ENCODE data around the gene CTBP2.

The CTBP2 gene

DNA sequence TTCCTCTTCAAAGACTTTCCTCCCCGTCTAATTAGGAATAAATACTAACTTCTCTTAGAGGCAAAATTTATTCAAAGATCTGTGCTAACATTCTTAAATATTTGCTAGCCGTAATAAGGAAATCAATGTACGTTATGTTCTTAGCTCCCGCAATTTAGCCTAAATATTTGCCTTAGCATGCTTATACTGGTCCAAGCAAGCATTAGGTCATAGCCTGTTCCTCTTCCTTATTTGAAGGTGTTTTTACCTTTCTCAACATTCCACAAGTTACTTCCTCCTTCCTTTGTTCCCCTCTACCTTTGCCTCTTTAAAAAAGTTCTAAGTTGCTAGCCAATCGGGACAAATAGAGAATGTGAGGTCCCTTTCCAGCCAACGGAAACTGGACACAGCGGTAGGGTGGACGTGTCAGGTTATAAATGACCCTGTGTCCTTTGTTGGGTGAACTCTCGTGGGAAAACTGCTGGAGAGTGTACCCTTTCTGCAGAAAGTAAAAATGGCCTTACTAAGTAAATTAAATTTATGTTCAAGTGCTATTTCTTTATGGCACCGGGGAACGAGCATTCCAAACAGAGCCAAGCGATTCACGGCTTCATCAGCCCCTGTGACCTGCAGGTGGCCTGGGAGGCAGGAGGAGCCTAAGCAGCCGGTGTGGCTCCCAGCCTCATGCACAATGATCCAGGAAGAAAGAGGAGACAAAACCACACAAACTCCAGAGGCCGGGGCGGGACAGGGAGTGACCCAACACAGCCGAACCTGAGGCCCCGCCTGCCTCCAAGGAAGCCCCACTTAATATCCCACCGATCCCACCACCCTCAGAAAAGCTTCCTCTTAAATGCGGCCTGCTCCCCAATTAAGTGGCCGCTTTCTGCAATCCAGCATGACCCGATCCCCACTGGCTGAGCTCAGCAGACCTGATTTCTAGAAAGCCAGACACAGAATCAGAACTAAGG is 151.4 kb downstream of the CTBP2 start:
- DNase-seq (ENCODE audit: low spot score), result no peak

DNA sequence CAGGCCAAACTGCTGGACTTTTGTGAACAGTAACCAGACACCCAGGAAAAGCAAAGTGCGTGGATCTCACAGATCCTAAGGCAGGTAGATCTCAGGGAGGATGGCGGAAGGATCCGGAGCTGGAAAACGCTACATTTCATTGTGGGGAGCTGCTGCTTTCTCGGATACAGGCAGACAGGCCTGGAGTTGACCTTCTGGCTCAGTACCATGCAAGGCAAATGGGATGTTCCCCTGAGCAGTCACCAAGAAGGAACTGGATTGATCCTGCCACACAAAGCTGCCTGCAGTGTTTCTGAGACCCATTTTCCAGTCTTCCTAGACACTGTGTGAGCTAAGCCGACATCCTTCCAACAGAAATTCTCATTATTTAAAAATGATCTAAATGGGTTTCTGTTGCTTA is 152.9 kb downstream of the CTBP2 start:
- no peak for DNase-seq (ENCODE audit: low spot score)

DNA sequence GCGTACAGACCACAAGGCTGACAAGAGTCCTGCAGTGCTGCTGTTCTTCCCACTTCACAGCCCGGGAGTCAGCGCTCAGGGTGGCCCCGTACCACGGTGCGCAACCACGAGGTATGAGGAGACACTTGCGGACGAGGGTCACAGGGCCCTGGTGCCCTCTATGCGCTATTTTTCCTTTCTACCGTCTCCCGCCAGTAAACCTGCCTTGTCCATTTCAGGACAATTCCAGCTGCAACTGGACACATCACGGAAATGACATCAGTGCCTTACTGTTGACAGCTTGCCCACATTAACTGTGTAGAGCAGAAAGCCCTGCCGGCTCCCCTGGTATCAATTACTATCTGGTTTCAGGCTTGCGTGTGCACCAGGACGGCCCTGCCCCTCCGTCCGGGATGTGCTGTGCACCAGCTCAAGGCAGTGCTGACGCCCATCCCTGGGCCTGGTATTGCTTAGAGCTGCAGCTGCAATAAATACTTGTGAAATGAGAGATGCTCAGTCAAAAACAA is 153.4 kb downstream of the CTBP2 start:
- DNase-seq (ENCODE audit: low spot score), result no peak

DNA sequence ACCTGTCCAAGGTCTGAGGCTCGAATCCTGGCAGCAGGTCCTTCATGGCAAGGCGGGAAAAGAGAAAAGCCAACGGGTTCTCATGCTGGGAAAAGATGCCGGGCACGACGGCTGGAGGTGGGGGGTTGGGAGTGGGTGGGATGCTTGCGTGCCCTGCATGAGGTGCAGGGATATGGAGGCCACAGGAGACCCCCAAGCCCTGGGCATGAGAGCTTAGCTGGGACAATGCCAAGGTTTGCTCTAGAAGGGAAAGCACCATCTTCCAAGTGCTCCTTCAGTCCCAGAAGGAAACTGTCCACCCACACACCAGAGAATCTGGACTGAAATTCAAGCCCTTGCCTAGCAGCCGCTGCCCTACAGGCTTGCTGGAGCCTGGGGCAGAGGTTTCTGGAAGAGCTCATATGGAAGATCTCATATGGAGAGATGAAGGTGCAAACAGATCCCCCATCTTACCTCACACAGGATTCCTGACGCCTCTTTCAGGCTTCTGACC is 154.1 kb downstream of the CTBP2 start:
- no peak for DNase-seq (ENCODE audit: low spot score)

DNA sequence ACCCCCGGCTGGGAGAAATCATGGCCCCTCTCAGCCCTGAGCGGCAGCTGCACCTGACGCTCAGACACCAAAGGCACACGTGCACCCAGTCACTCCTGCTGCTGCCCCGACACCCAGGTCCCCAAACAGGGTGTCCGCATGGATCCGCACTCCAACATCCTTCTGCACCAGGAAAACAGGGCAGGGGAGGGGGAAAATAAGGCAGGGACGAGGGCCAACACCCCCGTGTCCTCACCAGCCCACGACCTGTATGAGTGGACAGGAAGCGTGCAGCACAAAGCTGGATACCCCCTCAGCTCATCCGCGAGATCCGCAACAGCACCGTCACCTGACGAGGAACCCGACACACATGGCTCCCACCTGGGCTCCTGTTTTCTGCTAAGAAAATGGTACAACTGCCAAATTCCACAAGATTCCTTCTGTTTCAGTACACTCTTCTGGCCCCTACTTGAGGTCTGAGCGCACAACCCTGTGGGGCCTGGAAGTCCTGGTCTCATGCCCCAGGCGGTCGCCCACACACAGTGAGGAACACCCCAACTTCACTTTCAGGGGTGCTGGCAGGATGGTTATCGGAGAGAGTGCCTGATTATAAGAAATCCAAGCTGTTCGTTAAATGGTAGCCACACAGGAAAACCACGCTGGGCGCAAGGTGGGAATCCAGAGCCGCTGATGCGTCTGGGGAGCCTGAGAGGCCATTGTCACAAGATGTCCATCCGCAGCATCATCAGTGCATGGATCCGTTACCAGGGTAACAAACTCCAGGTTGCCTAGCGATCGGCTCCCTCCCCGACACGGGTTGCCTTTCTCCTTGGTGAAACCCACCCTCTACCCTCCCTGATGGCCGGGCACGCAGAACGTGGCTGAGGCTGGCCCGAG is 154.8 kb downstream of the CTBP2 start:
- no peak for DNase-seq (ENCODE audit: low spot score)

DNA sequence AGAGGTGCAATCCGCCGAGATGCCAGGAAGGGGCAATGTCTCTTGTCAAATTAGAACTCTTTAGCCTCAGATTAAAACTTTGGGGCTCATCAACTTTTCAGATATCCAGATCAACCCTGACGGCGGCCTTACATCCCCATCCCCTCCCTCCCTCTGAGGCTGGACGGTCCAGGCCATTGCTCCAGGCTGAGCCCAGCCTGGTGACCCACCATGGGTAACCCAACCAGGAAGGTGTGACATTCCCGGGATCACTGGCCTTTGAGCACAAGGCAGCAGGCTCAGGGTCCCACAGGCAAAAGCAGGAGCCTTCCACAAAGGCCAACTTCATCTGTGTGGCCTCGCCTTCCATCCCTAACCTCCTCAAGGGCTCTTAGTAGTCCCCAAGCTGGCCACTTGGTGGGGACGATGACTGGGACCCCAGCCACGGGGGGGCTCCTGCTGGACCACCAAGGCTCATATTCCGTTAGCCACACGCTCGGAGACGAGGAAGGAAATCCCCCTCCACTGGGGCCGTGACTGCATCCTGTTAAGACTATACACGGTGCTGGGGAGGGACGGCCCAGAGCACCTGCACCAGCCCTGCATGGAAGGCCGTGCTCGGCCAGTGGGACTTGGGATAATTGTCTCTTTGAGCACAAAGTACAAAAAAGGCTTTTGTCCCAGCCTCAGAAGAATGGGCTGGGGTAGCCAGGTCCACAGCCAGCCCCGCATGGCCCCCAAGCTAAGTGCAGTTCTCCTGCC is 155.6 kb downstream of the CTBP2 start:
- no peak for DNase-seq (ENCODE audit: low spot score)

DNA sequence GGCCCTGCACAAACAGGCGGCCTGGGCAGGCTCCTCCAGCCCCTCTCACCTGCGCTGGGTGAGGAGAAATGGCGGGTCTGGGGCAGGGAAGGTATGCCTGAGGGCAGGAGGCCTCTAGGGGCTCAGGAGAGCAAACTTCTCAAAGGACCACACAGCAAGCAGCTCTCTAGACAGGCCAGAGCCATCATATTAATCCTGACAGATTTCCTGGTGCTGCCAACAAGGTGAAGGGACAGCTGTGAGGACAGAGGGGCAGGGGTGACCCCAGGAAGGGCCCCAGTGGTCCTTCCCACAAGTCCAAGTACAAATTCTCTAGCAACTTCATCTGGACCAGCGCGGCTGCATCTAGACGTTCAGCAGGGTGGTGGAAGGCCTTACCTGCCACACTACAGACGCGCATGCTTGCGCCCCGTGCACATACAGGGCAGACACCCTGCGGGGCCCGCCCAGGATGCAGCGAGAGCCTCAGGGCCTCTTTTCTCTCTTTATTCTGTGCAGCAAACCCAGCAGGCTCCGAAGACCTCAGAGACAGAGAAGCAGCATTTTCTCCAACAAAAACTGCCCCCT is 156.4 kb downstream of the CTBP2 start:
- no peak for DNase-seq (ENCODE audit: low spot score)

DNA sequence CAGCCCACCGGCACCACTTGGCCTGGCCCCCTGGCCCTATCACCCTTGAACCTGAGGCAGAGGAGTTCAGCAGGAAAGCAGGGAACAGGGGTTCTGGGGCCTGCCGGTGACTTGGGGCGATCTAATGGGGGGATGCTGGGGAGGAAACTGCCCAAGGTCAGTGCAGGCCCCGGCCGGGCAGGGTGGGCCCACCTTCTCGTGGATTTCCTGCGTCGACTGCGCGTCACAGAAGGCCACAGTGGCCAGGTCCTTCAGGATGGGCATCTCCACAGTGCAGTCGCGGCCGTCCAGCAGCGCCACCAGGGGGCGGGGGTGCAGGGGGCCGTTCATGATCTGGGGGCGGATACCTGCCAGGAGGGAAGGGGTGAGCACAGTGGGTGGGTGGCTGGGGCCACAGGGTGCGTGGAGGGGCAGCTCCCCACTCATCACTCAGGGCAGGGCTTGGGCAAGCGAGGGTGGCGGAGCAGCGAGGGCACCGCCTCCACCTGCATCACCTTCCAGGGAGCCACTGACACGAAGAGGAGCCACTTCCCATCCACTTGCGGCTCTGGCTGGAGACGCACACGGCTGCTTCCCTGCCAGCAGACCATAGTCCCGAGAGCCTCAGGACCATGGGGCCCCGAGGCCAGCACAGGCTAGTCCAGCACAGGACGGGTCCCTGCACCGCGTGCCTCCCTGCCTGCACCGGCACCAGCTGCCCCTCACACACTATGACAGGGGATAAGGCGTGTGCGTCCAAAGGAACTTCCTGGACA is 157.0 kb downstream of the CTBP2 start:
- DNase-seq (ENCODE audit: low spot score), result no peak

DNA sequence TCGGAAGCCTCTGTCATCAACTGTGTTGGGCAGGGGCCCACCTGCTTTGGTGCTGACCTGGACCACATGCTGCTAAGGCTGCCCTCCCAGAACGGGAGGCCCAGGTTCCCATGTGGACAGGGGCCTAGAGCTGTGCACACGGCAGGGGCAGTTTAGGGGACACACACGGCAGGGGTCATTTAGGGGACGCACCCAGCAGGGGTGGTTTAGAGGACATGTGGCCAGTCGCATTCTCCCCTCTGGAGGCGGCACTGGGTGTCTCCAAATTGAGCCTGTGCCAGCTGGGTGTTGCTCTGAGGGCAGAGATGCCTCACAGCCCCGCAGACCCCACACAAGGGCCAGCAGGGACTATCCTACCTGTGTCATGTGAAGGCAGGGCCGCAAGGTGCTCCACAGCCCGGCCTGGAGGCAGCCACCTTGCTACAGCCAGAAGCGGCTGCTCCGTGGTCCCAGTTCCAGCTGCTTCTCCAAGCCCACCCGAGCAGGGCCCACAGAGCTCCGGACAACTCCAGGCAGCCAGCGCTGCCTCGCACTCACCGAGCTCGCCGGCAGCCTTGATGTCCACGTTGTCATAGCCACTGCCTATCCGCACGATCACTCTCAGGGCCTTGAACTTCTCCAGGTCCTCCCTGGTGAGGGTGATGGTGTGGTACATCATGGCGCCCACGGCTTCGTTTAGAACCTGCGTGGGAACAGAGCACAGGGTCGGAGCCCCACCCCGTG is 157.8 kb downstream of the CTBP2 start:
- no peak for DNase-seq (ENCODE audit: low spot score)

DNA sequence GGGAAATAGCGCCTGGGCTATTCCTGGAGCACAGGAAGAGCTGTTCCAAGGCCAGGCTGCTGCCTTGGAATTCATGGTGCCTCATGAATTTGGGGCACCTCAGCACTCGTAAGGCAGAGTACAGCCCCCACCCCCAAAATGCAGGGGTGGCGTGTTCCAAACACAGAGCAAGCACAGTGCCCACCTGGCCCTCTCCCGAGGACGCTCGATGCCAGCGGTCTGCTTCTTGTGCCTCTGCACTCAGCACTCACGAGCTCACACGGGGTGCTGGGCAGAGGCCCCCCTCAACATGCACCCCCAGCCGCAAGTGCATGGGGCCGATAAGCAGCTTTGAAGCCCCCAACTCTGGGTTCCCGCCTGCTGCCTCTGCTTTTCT is 158.3 kb downstream of the CTBP2 start:
- no peak for DNase-seq (ENCODE audit: low spot score)

DNA sequence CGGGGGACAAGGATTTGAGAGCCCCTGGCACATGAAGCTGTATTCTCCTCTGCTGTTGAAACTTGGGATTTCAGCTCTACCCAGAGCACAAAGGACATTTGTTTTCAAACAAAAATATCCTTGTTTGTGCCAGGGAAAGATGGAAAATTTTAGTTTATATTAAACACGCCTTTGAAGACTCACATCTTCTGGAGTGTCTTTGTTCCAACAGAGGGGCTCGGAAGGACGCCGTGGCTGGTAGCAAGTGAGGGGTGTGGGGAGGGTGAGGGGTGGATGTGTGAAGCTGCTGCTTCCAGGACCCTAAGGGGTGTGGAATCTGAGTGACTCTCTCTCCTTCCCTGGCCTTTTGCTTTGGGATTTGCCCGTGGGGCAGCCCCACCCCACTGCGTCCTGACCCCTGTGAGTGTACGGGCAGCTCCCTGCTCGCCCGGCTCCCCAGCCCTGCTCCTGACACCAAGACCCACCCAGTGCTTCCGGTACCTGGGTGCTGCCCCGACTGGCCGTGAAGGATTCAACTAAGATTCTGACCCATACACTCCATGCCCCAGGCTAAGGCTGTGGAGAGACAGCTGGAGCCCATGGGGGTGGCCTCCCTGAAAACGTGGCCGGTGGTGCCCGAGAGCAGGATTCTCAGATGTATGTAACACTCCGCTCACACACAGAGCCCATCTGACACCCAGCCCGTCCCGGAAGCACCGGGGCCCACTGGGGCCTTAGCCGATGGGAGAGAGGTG is 158.9 kb downstream of the CTBP2 start:
- no peak for DNase-seq (ENCODE audit: low spot score)

DNA sequence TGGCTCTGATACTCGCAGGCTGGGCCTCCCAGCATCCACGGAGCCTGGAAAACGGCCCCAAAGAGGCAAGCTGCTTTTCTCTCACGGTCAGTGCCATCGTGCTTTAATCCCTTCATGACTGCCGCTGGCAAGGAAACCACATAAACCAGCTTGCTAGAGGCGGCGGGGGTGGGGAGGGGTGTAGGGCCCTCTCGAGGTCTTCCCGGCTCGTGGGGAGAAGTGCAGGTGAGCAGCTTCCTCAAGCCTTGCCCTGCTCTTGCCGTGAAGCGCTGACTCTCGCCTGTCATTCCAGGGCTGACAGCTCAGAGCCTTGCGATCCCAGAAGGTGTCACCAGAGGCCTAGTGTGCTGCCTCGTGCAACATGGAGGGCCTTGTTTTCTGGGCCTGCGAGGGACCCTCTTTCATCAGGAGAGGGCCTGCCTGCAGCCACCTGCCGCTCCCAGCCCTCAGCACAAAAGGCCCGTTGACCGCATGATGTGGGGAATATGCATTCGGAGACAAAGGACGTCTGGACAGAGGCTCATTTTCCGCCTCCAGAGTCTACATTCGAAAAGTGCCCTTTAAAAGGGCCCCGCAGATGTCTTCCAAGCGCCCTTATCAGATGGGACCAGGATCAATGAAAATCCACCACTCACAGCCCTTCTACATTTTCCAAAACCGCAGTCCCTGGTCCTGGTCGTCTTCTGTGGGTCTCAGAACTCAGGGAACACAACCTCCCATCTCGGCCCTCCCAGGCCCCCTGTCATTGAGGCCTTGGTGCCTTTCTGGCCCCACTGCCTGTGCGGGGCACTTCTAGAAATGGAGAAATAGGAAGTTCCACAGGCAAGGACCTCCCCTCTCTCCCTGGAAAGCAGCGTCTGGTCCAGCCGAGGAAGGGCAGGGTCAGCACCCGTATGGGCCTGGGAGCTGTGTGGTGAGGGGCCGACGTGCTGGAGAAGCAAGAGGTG is 159.7 kb downstream of the CTBP2 start:
- DNase-seq (ENCODE audit: low spot score), result no peak

DNA sequence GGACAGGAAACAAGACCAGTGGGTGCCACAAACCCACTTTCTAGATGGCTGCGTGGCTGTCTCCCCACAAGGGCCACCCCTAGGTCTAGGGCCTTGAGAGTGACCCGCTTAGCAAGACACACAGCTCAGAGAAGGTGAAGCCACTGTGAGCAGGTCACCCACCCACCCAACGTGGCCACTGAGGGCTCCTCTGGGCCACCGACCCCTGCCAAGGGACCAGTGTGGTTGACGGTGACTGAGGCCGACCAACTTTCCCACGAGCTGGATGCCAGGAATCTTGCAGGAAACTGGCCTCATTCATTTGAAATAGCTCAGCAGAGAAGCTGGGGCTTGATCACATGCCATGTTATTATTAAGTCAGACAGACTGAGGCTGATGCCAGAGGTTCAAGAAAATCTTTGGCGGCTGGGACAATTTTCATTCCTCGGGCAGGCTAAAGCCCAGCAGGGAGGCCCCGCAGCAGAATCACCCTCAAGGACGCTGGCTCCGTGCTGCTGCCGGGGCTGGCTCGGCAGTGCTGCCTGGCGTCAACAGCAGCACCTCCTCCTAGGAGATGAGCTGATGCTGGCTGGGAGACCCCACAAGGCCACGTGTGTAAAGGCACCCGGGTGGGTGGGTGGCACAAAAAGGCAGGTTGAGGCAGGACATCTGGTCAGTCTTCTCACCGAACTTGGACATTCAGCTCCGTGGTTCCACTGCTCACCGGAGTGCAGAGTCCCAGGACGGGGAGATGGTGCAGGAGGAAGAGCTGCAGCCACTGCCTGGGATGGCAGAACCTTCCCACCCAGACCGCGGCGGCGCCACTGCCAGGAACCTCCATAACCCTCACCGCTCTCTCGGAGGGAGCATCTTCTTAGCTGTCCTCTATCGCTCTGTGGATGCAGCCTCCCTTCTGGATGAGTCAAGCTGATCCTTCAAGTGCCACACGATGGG is 160.7 kb downstream of the CTBP2 start:
- no peak for DNase-seq (ENCODE audit: low spot score)

DNA sequence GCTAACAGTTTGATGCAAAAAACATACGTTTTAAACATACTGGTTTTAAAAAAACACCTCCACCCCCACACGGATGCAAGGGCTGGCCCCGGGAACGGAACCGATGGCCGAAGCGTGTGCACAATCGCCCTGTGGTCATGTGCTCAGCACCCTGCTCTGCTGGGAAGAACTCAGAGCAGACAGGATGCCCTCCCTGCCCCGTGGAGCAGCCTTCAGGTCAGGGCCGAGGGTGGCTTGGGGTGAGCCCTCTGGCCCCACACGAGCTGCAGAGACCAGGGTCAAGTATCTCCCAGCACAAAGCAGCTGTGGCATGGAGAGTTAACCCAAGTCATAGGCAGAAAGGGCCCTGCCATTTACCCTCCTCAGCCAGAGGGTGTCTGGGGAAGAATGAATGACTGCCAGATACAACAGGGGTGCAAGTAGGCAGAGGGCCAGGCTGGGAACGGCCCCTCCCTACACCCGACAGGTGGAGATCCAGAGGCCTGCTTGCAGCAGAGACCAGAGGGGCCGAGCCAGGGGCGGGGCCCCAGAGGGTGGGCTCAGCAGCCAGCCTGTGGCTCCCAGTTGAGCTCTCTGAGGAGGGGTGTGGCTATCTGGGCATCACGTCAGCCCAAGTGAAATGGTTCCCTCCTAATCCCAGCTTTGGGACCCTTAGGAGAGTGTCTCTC is 161.6 kb downstream of the CTBP2 start:
- no peak for DNase-seq (ENCODE audit: low spot score)

DNA sequence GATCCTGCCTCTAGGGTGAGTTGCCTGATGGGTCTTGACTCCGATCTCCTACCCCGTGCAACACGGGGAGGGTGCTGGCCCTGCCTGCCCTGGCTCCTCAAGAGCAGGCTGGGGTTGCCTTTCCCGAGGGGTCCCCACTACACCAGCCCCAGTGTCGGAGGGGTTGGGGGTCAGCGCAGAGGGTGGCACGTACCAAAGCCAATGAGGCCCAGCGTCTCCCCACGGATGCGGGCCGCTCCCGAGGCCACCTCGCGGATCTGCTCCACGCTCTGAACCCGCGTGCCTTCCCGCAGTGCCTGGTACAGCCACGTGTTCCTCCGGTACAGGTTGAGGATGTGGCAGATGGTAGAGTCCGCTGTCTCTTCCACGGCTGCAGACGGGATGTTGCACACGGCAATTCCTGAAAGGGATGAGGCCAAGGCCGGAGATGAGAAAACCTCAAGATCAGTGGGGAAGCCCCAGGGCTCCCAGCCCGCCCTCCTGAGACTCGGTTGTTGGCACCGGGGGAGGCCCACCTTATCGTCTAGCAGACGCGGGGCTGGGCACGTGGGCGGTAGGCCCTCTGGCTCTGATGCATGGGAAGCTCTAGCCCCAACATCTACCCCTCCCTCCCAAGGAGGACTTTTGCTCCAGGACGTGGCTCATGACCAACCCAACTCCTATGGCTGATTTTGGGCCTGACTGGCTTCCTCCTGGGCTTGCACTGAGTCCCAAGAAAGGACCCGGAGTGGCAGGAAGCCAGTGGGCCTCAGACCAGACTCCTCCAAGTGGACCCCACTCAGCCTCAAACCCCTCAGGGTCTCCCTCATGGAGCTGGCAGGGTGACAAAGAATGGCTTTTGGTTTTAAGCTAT is 162.4 kb downstream of the CTBP2 start:
- DNase-seq (ENCODE audit: low spot score), result no peak

DNA sequence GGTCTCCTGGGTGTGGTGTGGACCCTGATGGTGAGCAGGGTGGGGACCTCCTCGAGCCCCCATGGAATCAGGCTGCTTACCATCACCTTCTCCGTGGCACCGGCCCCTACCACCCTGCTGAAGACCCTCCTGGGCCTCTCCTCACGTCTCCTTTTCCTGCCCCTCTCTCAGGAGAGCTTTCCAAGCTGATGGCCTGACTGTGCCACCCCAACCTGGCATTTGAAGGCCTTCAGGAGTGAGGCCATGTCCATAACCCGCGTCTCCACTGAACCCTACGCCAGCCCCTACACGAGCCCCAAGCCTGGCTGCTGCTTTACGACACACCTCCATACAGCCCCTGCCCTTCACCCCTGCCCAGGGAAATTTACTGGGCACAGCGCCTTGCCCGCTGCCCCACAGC is 163.1 kb downstream of the CTBP2 start:
- no peak for DNase-seq (ENCODE audit: low spot score)
